Fibroblast of skin of abdomen (primary cell): ENCODE measurements around the gene PLCG1.
A peak's percentile ranks its signal among the peaks of the same experiment; 100 is the strongest.

ENCODE experiments used
- DNase-seq: peaks from one replicate; pipeline ENCODE4 v3.0.0-alpha.2; 2013

The PLCG1 gene

DNA sequence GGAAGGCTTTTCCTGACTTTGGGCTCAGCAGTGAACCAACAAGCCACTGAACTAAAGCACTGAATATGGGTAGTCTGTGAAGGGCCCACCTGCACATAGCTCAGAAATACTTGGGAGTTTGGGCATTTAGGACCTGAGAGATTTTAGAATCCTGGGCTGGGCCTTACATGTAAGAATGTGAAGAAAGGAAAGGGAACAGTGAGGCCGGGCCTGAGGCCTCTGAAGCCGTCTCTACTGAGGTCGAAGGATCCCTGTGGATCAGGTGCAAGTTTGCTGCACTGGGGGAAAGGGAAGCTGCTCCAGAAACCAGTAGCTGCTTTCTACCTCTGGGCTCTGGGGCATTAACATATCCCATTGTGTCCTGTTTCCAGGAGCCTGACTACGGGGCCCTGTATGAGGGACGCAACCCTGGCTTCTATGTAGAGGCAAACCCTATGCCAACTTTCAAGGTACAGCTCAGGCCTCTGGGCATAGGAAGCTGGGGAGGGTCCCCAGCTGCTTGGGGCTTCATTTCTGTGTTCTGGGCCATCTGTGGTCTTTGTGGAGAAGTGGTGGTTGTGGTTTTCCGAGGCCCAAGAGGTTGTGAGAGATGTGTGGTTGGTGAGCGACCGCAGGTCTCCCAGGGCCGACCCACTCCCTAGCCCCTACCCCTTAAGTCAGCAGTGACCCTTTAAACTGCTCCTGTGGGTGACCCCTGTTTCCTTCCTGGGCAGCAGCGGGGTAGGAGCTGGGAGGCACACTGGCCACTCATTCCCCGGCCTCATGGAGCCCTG, 30.3 kb downstream of the PLCG1 start:
- DNase-seq: no peak

DNA sequence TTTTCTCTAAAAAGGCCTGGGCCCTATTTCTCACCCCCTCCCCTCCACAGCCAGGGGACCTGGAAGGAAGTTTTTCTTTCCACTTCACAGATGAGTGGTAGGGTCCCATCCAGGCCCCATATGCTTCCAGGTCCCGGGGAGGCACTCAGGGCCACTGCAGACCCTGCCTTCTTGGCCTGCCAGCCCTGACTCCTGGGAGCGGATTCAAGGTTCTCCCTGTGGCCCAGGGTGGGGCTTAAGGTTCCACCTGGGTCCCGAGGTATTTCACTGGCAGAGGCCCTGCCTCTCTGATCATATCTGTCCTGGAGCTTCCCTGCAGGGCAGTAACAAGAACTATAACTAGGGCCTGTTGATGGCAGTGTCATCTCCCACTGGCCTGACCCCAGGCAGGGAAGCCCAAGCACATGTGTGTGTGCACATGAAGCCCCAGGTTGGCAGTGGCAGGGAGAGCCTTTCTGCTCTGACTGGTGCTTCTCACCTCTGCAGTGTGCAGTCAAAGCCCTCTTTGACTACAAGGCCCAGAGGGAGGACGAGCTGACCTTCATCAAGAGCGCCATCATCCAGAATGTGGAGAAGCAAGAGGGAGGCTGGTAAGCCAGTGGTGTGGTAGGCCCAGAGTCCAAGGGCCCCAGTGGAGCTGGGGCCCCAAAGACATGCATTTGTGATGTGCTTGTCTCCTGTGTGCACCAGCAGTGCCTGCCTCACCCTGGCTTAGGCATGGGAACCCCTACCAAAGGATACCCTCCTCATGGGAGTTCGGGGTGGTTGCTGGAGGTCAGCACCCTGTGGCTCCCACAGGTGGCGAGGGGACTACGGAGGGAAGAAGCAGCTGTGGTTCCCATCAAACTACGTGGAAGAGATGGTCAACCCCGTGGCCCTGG, 31.2 kb downstream of the PLCG1 start:
- no peak for DNase-seq

GRCh38 chr20:41169162-41169690, 31.9 kb downstream of the PLCG1 start:
- no peak for DNase-seq

DNA sequence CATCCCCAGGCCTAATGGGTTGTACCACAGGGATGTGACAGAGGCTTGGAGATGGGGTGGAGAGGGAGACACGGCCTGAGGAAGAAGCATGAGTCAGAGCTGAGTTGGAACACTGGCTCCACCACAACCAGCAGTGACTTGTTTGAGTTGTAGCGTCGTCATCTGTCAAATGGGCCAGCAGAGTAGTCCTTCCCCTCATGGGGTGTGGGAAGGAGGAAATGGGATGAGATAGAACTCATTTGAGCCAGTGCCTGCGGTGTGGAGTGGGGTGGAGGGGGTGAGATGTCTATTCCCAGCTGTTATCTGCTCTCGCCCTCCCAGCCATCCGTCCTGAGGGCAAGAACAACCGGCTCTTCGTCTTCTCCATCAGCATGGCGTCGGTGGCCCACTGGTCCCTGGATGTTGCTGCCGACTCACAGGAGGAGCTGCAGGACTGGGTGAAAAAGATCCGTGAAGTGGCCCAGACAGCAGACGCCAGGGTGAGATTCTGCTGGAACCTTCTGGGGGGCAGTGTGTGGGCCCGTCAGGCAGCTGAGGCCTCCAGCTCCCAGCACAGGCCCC, 32.5 kb downstream of the PLCG1 start:
- DNase-seq: peak; percentile 33

DNA sequence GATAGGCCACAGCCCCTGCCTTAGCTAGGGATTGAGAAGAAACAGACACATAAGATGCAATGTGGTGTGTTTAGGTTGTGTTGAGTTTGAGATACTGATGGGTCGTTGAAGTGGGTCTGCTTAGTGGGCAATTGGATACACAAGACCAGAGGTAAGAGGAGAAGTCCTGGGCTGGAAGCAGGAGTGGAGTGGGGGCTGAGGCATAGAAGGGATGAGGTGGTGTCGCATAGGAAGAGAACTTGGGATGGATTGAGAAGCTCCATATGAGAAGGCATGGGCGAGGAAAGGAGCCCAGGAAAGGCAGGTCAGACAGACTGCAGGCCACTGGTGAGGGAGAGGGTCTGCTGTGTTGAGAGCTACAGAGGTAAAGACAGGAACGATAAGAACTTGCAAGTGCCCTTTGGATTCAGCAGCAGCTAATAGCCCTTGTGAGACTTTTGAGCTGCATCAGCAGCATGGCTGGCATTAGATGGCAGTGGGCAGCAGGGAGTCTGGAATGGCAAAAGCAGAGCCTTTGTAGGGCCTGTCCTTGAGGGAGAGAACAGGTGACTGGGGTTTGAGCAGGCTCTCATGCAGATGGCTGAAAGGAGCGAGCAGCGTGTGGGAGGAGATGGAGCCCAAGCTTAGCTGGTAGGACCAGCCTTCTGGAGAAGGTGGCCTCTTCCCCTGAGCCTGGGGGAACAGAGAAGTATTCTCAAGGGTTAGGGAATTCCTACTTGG, 33.2 kb downstream of the PLCG1 start:
- DNase-seq: no peak

DNA sequence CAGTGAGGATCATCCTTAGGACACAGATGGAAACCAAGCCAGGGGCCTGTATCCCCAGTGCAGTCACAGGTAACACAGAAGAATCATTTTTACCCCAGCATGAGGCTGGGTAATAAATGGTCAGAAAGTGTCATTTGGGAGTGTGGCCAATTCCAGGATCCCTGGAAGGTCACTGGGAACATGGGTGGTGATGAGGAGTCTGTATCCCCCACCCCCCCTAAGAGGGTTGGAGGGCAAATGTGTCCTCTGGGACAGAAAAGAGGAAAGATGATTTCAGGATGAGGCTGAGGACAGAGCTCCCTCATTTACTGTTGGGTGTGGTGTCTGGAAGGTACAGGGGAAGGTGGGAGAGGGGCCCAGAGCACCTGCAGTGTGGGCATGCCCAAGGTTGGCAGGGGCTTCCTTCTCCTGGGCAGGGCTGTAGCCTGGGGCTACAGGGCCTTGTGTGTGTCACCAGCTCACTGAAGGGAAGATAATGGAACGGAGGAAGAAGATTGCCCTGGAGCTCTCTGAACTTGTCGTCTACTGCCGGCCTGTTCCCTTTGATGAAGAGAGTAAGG, 34.5 kb downstream of the PLCG1 start:
- DNase-seq: no peak

- no peak for DNase-seq
Observed at GRCh38 chr20:41172296-41173140, 35.2 kb downstream of the PLCG1 start.

DNA sequence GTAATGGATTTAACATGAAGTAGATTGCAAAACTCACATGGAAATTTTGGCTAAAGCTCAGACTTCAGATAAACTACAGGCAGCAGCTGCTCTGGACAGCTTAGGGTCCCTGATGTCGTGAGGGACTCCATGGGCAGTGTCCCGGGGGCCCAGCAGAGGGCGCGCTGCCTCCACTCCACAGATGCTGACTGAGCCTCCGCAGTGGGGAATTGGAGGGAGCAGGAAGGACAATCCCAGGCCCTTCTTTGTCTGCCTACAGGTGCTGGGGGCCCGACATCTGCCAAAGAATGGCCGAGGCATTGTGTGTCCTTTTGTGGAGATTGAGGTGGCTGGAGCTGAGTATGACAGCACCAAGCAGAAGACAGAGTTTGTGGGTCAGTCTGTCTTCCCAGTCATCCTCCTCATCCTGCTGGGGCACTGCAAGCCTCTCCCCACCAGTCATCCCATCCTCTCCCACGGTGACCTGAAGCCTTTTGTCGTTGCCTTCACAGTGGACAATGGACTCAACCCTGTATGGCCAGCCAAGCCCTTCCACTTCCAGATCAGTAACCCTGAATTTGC, 35.9 kb downstream of the PLCG1 start:
- peak; percentile 65 for DNase-seq

DNA sequence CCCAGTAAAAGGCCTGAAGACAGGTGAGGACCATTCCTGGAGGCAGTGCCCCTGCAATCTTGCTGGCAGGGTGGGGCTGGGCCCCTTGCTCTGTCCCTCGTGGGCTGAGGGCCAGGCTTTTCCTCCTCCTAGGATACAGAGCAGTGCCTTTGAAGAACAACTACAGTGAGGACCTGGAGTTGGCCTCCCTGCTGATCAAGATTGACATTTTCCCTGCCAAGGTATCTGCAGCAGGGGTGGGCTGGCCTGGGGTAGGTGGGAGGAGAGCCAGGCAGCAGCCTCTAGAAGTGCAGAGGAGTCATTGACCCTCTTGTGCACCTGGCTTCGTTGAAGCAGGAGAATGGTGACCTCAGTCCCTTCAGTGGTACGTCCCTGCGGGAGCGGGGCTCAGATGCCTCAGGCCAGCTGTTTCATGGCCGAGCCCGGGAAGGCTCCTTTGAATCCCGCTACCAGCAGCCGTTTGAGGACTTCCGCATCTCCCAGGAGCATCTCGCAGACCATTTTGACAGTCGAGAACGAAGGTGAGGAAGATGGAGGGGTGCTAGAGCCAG, 36.5 kb downstream of the PLCG1 start:
- DNase-seq: no peak

DNA sequence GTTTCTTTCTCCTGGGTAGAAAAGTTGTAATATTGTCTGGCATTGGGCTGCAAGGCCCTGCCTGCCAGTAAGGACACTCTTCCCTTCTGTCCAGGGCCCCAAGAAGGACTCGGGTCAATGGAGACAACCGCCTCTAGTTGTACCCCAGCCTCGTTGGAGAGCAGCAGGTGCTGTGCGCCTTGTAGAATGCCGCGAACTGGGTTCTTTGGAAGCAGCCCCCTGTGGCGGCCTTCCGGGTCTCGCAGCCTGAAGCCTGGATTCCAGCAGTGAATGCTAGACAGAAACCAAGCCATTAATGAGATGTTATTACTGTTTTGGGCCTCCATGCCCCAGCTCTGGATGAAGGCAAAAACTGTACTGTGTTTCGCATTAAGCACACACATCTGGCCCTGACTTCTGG, 37.0 kb downstream of the PLCG1 start:
- no peak for DNase-seq

DNA sequence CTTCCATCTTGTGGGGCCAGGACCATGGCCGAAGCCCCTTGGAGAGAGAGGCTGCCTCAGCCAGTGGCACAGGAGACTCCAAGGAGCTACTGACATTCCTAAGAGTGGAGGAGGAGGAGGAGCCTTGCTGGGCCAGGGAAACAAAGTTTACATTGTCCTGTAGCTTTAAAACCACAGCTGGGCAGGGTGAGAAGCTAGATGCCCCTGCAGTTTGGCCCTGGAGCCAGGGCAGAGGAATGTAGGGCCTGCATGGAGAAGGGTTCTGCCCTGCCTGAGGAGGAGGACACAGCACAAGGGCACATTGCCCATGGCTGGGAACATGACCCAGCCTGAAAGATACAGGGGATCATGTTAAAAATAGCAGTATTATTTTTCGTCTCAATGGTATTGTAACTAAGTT, 37.4 kb downstream of the PLCG1 start:
- DNase-seq: no peak

- no peak for DNase-seq
Observed at GRCh38 chr20:41175201-41175651, 37.9 kb downstream of the PLCG1 start.

DNA sequence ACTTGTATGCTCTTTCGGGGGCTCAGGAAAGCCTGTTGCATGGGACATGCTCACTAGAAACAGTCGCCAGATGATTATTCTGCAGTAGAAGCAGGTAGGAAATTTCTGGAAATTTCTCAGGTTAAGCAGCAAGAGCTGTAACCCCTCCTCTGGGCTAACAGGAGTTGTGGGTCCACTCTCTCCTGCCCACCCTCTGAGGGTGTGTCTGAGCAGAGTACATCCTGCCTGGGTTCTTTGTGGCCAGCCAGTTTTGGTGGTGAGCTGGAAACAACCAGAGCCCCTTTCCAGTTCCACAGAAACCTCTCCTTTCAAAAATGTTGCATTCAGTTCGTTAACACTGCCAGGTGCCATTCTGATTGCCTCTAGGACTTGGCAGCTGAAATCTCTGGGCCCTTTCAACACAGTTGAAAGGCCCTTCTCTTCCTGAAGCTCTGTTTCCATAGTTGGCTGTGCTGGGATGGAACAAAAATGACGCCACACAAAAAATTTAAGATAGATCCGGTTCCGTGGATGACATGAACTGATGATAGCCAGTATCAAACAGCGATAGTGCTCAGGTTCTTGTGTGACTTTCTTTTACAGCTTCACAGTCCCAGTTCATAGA, 38.5 kb downstream of the PLCG1 start:
- no peak for DNase-seq

- no peak for DNase-seq
Observed at GRCh38 chr20:41176711-41177552, 39.6 kb downstream of the PLCG1 start.

- peak; percentile 94 for DNase-seq
Observed at GRCh38 chr20:41177636-41178035, 40.3 kb downstream of the PLCG1 start.

- no peak for DNase-seq
Observed at GRCh38 chr20:41178495-41178894, 41.2 kb downstream of the PLCG1 start.

GRCh38 chr20:41178904-41179432, 41.6 kb downstream of the PLCG1 start:
- no peak for DNase-seq

GRCh38 chr20:41179961-41180360, 42.6 kb downstream of the PLCG1 start:
- DNase-seq: no peak
